ENCODE results near the gene TRABD2B. TPM values are rescaled to one million over a fixed set of nuclear protein-coding genes. Genes with fewer than 3 reads are reported as not detected.

Gene TRABD2B
- total and polyA plus RNA-seq, 12 donors = 0.33 to 3.3 (median 0.83) TPM

DNA sequence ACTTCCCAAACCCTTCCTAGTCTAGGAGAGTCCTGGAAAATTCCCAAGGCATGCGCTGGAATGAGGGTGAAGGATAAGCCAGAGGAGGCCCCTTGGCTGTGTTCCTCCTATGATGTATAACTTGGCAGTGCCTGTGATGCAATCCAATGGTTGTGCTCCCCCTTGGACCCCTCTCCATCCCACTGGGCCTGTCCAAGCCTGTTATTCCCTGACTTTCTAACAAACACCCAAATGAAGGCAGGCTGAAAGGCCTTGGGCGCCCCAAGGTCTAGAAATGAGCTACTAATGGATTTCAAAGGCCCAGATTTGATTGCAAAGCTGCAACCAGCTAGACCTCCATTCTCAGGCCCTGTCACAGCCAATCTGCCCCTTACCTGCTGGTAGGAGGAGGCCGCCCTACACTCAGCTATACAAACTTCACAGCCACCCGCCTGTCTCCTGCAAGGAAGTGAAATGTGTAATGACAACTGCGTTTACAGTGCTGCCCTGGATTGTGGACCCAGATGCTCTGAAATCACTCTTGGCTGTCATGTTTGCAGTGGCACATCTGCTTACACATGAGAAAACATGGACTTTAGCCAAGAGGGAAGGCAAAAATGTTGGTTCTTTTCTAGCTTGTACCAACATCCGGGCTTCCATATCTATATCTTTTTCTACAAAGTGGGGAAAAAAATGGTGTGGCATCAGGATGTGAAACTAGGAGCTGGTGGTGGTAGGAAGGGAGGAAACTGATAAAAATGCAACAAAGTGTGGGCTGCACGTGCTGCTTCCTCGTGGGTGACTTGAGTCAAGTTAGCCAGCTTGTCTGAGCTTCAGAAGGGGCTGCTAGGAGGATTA lies 130.4 kb downstream of the TRABD2B start:
- no peak for DNase-seq
- H3K4me1 ChIP-seq (replicated peaks in 1 of 2) = no peaks in the 10 kb centered on the region
- no peak overlapping the region for H3K4me3 ChIP-seq
- no peaks in the 10 kb centered on the region for H3K27me3 ChIP-seq
- 81 to 86% (median 82%) methylated on average over 7 to 8 of the region's 8 CpGs for WGBS, 4 donors
- no peak overlapping the region for H3K27ac ChIP-seq
- intact Hi-C loops (cut with DNase I) = no loop called here
- no peaks in the 10 kb centered on the region for H3K36me3 ChIP-seq (replicated peaks in 1 of 2)
- TF ChIP-seq POLR2A (IDR thresholded peaks at IDR 0.05) = no peak
- no peak for TF ChIP-seq CTCF (IDR thresholded peaks at IDR 0.05)
- H3K9me3 ChIP-seq (replicated peaks in 1 of 3) = peaks cover 0 to 5% (median 0%) of the 10 kb centered on the region in 3 donors

GRCh38 chr1:47865881-47866535 lies 131.2 kb downstream of the TRABD2B start:
- DNase-seq = no peak
- intact Hi-C loops (cut with DNase I) = no loop called here
- Histone ChIP-seq H3K27me3 (no peaks in the 10 kb centered on the region), H3K27ac (no peak overlapping the region), H3K4me3 (no peak overlapping the region), H3K36me3 (replicated peaks in 1 of 2) (no peaks in the 10 kb centered on the region), H3K9me3 (replicated peaks in 1 of 3) (peaks cover 0 to 5% (median 0%) of the 10 kb centered on the region in 3 donors), H3K4me1 (replicated peaks in 1 of 2) (no peaks in the 10 kb centered on the region)
- no peak for TF ChIP-seq POLR2A (IDR thresholded peaks at IDR 0.05)
- no peak for TF ChIP-seq CTCF (IDR thresholded peaks at IDR 0.05)
- 80 to 91% (median 85%) methylated on average over 3 to 6 of the region's 6 CpGs for WGBS, 4 donors

GRCh38 chr1:47859092-47859743 lies 138.0 kb downstream of the TRABD2B start:
- peaks cover 0 to 5% (median 0%) of the 10 kb centered on the region in 3 donors for H3K9me3 ChIP-seq (replicated peaks in 1 of 3)
- H3K36me3 ChIP-seq (replicated peaks in 1 of 2) = no peaks in the 10 kb centered on the region
- DNase-seq = peak in 1 of 7 donors; percentile 13
- no peak overlapping the region for H3K27ac ChIP-seq
- no peak for TF ChIP-seq POLR2A (IDR thresholded peaks at IDR 0.05)
- no peak for TF ChIP-seq CTCF (IDR thresholded peaks at IDR 0.05)
- H3K4me1 ChIP-seq (replicated peaks in 1 of 2) = no peaks in the 10 kb centered on the region
- intact Hi-C loops (cut with DNase I) = no loop called here
- H3K27me3 ChIP-seq = no peaks in the 10 kb centered on the region
- no peak overlapping the region for H3K4me3 ChIP-seq
- 51 to 79% (median 65%) methylated on average over 3 of the region's 3 CpGs for WGBS, 4 donors

DNA sequence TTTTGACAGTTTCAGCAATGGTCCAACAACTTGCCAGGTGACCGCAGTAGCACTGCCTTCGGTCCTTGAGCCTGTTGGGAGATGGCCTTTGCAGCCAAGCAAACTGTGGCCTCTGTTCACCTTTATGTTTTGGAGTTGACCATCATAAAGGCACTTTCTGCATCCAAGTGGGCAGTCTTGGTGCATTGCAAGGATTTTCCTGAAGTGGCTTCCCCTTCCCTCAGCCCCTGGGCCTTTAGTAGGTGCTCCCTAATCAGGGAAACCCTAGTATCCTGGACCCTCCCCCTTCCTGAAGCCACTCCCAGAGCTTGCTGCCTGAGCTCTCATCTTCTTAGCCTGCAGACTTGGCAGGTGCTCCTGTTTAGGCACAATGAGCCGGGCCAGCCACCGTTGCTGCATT lies 140.2 kb downstream of the TRABD2B start:
- intact Hi-C loops (cut with DNase I) = no loop called here
- TF ChIP-seq CTCF (IDR thresholded peaks at IDR 0.05) = no peak
- TF ChIP-seq POLR2A (IDR thresholded peaks at IDR 0.05) = no peak

More for the DNA sequence above, 140.2 kb downstream of the TRABD2B start:
- Histone ChIP-seq H3K4me3 (no peak overlapping the region), H3K27ac (no peak overlapping the region), H3K9me3 (replicated peaks in 1 of 3) (no peaks in the 10 kb centered on the region), H3K27me3 (no peaks in the 10 kb centered on the region), H3K36me3 (replicated peaks in 1 of 2) (no peaks in the 10 kb centered on the region), H3K4me1 (replicated peaks in 1 of 2) (no peaks in the 10 kb centered on the region)
- peak in 1 of 7 donors; percentile 21 for DNase-seq
- 94 to 97% (median 95%) methylated on average over 2 to 4 of the region's 4 CpGs for WGBS, 4 donors
